Measurements from ENCODE around the gene VEZF1.
"Not testable (repeated sequence)": the region's sequence is repeated elsewhere in the genome, so short reads cannot be mapped to it uniquely, and the experiment has no call there.

Gene VEZF1

DNA sequence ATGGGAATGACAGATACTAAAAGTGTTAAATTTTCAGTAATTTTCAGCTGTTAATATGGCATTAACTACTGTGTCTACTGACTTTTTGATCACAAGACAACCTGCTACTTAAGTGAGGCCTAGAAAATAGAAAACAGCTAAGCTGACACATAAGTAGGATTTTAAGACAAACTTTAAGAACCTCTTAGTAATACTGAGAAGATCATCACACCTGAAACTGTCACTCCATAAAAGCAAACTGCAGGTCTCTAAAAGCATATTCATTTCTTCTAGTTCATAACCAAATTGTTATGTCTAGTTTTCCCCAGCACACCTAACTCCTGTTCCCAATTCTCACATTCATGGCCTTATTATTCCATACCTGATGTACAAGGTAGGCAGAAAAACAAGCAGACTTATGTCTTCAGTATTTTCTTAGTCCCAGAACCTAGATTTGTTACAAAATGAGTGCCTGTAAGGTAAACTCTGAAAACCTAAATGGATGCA lies 11.0 kb upstream of the VEZF1 start:
- DNase-seq: no peak

DNA sequence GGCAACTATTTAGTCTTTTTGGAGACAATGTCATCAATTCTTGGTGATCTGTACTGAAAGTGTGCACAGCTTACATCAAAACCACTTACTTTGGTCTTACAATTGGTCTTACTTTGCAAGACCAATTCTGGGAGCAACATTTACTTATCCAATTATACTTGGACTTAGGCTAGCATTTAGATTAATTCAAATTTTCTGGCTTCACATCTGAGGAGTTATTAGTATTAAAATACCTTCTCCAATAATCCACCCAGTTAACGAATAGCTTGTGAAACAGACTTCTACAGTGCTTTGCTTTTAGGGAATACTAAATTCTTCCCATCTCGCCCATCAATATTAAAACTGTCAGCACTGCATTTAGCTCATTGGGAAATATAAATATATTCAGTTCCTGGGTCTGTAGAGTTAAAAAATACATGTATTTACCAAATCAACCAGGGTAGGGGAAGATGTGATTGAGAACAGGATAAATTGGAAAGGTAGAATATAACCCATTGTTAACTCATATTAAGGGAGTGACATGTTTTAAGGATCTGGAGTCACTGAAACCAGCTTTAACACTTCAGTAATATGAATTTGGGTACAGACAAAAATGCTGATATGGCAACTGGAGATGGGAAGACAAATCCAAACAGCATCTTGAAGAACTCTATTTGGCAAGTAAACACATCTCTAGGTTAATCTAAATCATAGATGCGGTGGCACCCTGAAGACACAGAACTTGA lies 9.2 kb upstream of the VEZF1 start:
- DNase-seq: no peak

DNA sequence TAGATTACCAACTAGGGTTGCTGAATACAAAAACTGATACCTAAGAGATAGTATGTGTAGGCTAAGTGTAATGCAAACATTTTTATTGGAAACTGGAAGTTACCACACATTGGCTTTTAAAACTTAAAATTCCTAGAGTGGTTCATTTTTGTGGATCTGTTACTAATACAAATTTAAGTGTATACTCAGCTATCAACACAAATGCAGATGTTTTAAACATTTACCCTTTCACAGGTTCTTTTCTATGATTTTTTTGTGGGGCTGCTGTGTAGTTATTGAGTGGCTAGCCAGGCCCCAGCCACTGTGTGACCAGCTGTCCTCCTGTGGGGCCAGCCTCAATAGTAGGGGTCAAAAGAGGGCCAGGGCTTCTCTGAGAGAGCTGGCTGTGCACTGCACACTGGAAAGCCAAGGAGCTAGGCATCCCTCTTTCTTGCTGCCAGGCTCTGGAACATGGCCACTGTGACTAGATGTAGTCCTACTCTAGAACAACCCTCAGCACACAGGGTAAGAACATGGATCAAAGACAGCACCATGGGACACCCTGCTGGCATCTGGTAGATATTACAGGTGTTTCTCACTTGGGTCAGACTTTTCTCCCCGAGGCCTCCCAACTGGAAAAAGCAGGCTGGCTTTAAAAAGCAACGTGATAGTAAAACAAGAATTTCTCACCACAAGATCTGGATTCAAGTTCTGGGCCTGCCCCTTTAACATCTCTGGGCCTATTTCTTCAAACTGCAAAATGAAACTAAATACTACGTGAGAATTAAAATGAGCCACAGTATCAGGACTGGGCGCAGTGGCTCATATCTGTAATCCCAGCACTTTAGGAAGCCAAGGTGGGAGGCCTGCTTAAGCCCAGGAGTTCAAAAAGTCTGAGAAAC lies 7.3 kb upstream of the VEZF1 start:
- peak; percentile 58 for DNase-seq

DNA sequence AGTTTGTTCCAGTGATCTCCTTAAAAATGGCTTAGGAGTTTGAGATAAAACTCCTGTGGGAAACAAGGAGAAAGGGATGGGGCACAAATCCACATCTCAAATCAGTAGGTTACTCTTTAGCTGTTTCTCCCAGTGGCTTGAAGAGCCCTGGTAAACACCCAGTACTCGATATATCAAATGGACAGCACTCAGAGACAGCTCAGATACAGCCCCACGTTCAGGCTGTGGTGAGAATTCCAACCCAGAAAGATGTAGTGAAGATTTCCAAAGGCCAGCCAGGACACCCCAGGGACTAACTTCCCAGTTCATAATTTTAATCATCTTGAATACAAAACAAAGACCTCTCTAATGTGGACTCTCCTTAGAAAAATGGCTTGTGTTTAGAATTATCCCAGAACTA lies 6.4 kb upstream of the VEZF1 start:
- DNase-seq: no peak

DNA sequence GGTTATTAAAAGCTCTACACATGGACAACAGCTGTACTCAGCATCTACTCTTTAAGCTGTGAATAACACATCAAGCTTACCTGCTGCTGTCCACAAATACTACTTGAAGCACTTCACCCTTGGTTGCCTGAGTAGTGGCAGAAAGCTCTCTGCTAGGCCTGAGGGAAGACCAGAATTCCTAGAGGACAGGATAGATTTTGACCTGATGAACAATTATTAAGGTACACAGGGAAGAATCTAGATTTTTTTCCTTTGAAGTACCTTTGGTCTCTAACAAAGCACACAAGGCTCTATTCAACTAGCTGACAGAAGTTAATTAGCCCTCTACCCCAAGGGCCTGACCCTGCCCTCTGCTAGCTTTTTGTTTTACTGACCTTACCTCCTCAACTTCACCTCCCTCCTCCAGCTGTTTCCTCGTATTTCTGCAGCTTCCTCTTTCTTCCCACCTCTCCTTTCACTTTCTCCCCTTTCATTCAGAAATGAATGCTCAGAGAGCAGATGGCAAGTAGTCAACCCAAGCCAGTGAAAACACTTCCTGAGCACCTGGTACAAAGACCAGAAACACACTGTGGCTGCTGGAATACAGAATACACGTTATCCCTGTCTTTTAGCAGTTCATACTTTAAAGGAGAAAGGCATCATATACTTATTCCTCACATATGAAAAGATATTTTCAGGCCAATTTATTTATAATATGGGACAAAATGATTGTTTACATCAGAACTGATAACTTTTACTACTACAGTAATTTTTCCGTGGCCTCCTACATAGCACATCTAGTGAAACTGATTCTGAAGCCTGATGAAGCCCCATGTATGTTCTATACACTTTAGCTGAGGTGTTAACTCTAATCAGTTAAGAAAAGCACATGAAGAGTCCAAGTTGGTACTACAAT lies 5.7 kb upstream of the VEZF1 start:
- DNase-seq: no peak

DNA sequence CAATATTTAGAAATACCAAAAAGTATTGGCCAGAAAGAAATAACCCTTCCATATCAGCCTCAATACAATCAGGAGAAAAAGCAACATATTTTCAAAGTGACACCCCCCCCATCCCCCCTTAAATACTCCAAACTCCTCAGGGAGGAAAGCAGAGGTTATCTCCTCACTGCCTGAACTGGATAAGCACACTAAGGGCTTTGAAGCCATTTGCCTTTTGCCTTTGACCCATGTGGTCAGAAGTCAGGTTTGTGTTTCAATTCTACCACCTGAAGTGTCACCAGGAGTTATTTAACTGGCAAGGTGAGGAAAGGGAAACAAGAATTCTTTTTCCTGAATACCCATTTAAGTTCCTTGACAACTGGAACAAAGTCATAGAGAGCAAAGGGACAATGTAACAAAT lies 3.5 kb upstream of the VEZF1 start:
- no peak for DNase-seq

DNA sequence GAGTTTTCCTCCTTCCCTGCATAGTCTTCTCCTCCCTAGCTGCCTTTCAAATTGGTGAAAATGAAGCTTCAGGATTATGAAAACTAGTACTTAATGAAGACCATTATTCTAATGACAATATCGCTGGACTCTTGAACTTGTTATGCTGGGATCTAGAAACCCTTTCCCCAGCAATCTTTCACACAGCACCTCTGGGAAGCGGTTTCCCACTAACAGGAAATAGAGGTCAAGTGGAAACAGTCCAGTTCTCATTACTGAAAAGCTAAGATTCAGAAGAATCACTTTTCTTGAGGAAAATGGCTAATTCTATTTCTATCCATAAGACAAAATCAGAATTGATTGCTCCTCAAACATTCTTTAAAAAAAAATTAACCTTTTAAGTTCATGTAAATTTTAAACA lies 2.0 kb upstream of the VEZF1 start:
- no peak for DNase-seq

DNA sequence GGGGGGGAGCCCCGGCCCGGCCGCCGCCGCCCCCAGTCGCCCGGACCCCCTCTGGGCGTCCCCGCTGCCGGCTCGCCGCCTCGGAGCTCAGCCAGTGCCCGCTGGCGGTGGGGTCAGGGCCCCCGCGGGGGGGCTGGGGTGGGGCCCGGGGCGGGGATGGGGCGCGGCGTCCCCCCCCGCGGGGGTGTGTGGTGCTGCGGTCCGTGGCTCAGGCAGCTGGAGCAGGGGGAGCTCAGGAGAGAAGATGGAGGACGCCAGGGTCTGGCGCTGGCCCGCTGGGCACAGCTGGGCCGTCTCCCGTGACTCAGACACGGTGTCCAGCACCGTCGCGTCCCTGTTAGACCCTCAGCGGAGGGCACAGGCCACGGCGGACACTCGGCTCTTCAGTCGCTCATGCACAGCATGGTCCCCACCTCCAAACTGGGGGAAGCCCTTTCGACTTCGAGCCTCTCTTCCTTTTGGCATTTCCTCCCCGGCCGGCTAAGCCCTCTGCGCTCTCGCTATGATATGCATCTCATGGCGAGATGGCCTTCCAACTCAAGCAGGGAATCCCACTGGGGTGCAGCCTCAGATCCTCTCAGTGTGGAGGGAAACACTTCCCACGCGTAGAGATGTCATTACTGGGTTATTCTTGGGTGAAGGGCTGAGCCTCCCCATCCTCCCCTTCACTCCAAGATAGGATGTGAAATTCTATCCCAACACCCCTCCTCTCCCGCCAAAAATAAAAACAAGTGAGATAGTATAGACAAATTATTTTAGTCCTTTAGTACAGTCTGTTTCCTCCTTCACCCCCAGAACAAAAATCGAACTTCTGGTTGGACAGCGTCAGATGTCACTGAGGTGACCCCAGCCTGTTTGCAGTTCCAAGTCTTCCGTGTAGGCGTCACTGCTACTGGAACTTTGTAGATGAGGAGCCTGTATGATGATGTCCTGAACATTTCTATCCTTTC lies 522 bp upstream of the VEZF1 start:
- peak; percentile 33 for DNase-seq

DNA sequence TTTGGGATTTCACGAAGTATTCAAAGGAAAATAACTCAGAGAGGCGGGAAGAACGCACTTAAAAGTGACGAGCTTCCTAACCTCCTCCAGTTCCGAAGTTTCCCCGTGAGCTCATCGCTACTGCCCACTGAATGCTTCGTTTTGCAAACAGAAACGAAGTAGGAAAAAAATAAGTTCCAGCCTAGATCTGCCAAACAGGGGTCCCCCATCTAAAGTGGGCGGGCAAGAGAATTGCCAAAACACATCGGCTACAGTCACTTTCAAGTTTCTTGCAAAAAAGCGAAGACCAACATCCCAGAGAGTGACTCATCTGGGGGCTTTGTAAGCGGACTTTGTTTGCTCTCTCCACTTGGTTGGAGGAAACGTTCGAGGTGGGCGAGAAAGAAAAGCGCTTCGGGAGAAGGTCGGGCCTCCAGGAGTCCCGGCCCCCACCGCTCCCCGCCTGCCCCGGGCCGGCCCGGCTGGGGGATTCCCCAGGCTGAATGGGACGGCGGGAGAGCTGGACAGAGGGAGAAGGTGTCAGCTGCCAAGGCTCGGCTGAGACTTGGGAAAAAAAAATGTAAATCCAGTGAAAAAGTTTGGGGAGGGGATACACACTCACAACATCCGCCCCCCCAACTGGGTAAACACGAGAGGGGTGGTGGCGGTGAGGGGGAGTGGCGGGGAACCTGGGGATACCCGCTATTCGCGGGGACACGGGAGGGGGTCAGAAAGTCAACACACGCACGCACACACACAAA lies 1.0 kb downstream of the VEZF1 start:
- DNase-seq: no peak

DNA sequence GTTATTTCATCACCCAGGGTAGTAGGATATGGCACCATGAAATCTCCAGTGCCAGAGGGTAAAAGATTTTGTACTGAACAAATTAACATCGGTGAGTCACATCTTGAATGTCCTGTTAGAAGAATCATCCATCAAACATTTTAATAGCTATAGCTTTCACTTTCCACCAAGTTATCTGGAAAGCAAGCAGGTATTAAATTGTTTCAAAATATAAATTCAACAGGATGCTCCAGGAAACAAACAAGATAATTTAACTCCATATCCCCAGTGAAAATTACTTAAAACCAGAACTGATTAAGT lies 2.4 kb downstream of the VEZF1 start:
- peak; percentile 15 for DNase-seq

DNA sequence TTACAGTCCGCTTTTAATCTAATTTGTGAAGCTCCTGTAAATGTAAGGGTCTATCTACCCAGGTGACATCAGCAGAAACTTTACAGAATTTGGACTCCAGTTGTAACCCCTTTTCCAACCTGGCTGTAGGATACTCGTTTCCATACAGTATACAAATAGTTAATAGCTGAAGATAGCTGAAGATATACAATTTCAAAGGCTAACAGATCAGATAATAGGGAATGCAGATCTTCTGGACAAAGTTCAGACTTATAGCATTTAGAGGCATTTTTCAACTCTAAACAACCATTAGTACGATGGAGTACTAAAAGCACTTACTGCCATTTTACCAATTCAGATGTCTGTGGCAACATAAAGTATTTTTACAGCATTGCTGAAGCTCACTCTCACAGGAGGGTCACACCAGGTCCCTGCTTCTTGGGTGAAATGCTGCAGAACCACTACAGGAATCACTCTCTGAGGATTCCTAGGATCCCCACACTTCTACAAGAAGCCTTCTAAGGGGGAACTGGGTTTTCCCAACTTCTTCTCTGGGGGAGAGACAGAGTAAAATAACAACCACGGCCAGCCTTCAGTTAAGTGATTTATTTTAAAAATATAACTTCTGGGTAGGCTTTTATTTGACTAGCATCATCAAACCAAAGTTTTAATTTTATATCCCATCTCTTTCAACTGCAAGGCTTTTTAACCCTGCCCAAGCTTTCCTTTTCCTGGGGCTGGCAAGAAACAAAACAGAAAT lies 2.9 kb downstream of the VEZF1 start:
- DNase-seq: no peak

DNA sequence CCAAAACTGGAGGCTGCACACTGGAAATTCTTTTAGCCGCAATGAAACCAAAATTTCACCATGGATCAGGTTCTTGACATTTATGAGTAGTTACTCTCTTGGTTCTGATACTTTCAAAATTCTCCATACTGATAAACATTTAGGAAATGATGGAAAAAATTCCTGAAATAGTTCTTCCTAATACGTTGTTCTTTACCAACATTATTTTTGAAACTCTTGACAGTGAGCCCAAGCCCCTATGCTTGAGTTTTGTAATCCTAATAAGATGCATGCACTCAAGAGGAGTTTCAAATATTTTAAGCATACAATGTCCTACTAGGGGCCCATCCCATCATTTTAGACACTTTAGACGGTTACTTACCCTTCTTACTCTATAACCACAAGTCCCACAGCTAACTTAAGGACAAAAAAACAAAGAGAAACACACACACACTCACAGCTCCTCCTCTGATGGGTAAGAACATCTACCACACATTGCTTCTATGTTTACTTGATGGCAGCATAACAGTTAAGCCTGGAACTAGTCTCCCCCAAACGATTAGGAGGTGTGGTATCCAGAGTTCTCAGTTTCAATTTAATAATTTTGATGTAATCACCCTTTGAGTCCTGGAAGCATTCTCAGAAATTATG lies 3.7 kb downstream of the VEZF1 start:
- no peak for DNase-seq

DNA sequence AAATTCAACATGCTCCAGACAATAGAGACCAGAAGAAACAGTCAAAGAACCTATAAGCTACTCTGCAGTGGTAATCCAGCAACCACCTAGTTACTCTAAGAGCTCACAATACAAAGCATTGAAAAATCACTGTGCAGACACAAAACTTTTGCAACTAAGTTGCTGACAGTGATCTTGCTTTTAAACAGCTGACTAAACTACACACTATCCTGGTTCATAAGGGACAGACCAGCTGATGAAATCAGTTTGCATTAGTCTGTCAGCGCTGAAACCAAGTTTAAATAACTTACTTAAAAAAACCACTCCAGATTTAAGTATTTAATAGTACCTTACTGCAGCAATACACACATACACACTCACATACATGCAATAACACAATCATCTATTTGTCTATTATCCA lies 4.6 kb downstream of the VEZF1 start:
- no peak for DNase-seq

DNA sequence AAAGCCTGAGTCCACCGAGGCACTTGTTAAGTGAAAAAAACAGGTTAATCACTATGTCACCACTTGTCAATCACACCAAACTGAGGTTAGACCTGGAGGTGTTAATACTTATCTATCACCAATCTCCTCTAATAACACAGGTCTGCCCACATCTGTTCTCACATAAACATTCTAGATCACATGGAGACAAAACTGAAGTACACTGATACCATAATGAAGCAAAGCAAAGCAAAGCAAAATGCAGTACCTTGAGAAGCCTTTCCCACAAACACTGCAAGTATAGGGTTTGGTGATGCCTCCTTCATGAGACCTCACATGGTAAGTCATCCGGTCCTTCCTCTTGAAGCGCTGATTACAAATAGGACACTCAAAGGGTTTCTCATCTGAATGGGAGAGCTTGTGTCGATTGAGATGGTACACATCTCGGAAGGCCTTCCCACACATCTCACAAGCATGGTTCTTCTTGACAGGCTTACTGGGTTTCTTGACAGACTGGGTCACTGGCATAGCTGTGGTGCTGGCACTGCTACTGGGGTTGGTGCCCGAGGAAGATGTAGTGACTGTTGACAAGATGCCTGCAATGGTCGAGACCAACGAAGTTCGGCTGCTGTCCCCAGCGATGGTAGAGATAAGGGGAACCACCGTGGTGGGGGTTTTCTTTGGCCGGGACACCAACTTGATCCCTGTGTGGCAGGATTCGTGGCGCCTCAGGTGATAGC lies 5.4 kb downstream of the VEZF1 start:
- DNase-seq: no peak

DNA sequence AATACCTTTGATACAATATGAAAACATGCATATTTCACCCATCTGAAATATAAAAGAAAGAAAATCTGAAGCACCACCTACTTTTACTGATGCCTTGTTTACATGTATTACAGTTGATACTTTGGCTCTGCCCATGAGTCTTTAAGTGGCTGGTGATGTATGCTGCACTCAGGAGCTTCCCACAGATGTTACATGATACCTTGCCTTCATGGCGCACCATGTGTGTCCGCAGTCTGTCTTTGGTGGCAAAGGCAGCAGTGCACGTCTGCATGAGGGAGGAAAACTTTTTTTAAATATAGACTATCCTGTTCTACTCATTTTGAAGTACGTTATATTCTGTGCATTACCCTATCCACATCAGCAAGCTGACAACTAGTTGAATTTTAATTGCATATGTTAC lies 7.5 kb downstream of the VEZF1 start:
- DNase-seq: no peak

DNA sequence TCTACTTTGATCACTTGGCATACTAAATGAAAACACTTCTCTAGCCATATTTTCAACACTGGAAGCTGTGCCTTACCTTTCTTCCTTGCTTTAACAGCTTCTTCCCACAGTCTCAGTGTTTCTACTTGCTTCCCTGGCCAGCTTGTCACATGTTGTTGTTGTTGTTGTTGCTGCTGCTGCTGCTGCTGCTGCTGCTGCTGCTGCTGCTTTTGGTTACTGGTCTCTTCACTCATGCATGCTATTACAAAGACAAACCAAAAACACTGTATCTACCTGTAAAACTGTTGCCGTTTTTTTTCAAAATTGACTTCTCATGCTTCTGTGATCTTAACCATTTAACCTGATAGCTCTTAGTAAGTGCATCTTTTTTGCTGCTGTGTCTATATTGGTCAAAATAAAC lies 9.0 kb downstream of the VEZF1 start:
- no peak for DNase-seq

DNA sequence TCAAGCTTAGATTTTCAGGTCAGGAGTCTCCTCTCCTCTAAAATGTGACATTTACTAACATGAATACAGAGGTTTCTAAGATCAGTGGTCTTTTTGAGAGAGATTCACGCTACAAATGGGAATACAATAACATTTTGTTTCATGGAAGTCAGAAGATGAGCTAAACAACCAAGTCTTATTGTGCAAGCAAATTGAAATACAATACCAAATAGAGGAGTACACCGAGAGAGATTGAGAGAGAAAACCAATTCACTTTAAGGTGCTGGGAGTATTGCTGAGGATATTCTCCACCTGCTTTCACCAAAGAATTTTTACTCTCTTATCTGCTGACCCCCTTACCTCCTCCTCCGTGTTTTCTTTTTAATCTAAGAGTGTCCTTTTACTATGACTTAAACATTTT lies 11.5 kb downstream of the VEZF1 start:
- DNase-seq: no peak

DNA sequence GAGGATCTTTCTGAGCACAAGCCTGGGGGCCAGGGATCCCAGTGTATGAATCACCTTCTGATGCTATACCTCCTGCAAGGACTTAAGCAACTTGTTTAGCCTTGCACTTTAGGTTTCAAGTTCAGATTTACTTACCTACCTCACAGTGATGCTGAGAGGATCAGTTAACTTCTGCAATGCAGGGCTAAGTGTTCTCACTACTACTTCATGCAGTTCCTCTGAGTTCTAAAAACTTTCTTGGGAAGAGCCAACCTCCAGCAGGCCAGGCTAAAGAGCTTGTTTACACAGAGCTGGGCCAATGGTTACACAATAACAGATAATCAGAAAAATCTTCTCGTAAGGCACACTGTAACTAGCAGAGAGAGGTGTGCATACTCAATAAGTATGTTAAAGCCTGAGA lies 13.0 kb downstream of the VEZF1 start:
- DNase-seq: no peak

DNA sequence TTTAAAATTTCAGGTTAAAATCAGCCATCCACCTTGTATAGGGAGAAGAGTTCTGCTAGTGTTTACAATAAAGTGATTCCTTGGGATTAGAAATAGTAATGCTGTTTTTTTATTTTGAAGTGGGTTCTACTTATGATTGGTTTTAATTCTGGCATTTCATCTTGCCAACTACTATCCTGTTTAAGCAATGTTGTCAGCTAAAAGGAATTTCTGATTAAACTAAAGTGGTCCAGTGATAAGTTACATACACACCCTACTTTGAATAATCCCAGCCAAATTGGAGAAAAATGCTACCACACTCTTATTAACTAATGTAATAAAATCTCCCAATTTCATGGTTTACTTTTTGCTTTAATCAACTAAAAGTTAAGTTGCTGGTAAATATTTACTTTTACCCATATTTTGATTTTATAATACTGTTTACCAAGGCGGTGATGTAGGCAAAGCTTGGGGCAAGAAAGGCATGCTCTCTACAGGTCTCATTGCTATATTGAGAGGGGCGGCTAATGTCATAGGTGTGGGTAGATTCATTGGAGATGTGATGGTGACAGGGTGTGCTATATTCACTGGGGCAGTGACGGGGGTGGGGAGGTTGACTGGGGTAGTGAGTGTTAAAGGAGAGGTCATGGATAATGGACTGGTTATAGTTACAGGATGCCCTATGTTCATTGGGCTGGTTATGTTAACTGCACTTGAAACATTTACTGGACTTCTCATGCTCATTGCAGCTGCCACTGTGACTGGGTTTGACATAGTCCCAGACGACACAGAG lies 13.8 kb downstream of the VEZF1 start:
- not testable (repeated sequence) for DNase-seq
